B cell (primary cell): ENCODE data around the gene HEXIM2. TPM values are rescaled to one million over a fixed set of nuclear protein-coding genes. Genes with fewer than 3 reads are reported as not detected.

ENCODE experiments used
- ATAC-seq: fragments of 200-7000 bp; cut with Tn5 transposase; one replicate; pipeline ENCODE4 v1.10.0; 2021; ENCODE audit warnings: low read depth, mild to moderate bottlenecking, moderate number of reproducible peaks, moderate library complexity
- CTCF ChIA-PET: fragments of 350-600 bp; sonication (Branson Sonifier 250); formaldehyde crosslinking; loops from one replicate; lab custom pipeline; 2021; ENCODE audit warnings: antibody characterized with exemption, inconsistent platforms; lab: Charles Lee
- POLR2A ChIA-PET: fragments of 350-600 bp; sonication (Branson Sonifier 250); formaldehyde crosslinking; loops from one replicate; lab custom pipeline; 2021; ENCODE audit warnings: antibody characterized with exemption; lab: Charles Lee
- DNase-seq: peaks from one replicate; pipeline ENCODE4 v3.0.0; 2013
- H2AFZ ChIP-seq: 2 replicates; pipeline ENCODE4 v1.6.1; 2012; ENCODE audit warnings: mild to moderate bottlenecking, low read depth, low read length; ENCODE audit not compliant: insufficient read depth, poor library complexity, severe bottlenecking
- H3K27ac ChIP-seq, 2 donors: 1 replicate in 1 of 2; 2 replicates in 1 of 2; pipeline ENCODE4 v1.5.1; 2012 to 2013; ENCODE audit warnings: low read length in 2 of 2, mild to moderate bottlenecking in 2 of 2, moderate library complexity in 1 of 2
- H3K27me3 ChIP-seq, 4 experiments: fragments of 200-600 bp in 1 of 4; sonication (generic) in 1 of 4; replicated peaks in 1 of 4; 1 replicate in 2 of 4; 2 replicates in 2 of 4; pipeline versions ENCODE4 v1.6.1 to v1.7.0; 2013 to 2016; ENCODE audit warnings: low read length in 3 of 4, mild to moderate bottlenecking in 2 of 4, mixed read lengths in 1 of 4, moderate library complexity in 1 of 4; ENCODE audit not compliant: insufficient read depth in 4 of 4, control insufficient read depth in 3 of 4; ENCODE audit errors: control extremely low read depth in 1 of 4
- H3K36me3 ChIP-seq, 2 experiments: replicated peaks in 1 of 2; 1 replicate in 1 of 2; 2 replicates in 1 of 2; pipeline versions ENCODE4 v1.6.1 to v1.7.1; 2013; ENCODE audit warnings: low read length in 1 of 2; ENCODE audit not compliant: insufficient read depth in 2 of 2, control insufficient read depth in 1 of 2; ENCODE audit errors: control extremely low read depth in 1 of 2, extremely low read depth in 1 of 2
- H3K4me1 ChIP-seq, 2 donors: fragments of 200-600 bp in 1 of 2; sonication (generic) in 1 of 2; 1 replicate in 1 of 2; 2 replicates in 1 of 2; pipeline versions ENCODE4 v1.5.1 to v1.6.1; 2013 to 2017; ENCODE audit warnings: low read length in 2 of 2; ENCODE audit not compliant: control insufficient read depth in 2 of 2, insufficient read depth in 2 of 2
- H3K4me2 ChIP-seq: replicated peaks from 2 replicates; pipeline ENCODE3; 2012; ENCODE audit warnings: mild to moderate bottlenecking, low read depth, low read length; ENCODE audit not compliant: poor library complexity, severe bottlenecking
- H3K4me3 ChIP-seq, 5 experiments: fragments of 200-600 bp in 1 of 5; sonication (generic) in 1 of 5; 1 replicate in 3 of 5; 2 replicates in 2 of 5; pipeline versions ENCODE4 v1.5.1 to v1.7.0; 2011 to 2016; ENCODE audit warnings: low read length in 4 of 5, mild to moderate bottlenecking in 4 of 5, low read depth in 2 of 5, control low read depth in 1 of 5, moderate library complexity in 1 of 5; ENCODE audit not compliant: insufficient read depth in 1 of 5; ENCODE audit errors: control extremely low read depth in 1 of 5, extremely low read depth in 1 of 5
- H3K79me2 ChIP-seq: fragments of 200-600 bp; sonication (generic); one replicate; pipeline ENCODE4 v1.6.0; 2016; ENCODE audit warnings: low read length; ENCODE audit not compliant: control insufficient read depth, insufficient read depth
- H3K9ac ChIP-seq: fragments of 200-600 bp; sonication (generic); 2 replicates; pipeline ENCODE4 v1.6.1; 2017; ENCODE audit warnings: mild to moderate bottlenecking, low read length, moderate library complexity
- H3K9me3 ChIP-seq, 3 donors: one replicate each; pipeline versions ENCODE4 v1.6.1 to v1.7.1; 2013; ENCODE audit warnings: low read length in 2 of 3; ENCODE audit not compliant: control insufficient read depth in 2 of 3, insufficient read depth in 1 of 3; ENCODE audit errors: control extremely low read depth in 1 of 3
- H4K20me1 ChIP-seq: 2 replicates; pipeline ENCODE4 v1.6.0; 2012; ENCODE audit warnings: mild to moderate bottlenecking, low read length; ENCODE audit not compliant: insufficient read depth, control insufficient read depth, poor library complexity, severe bottlenecking
- H3K27ac Mint-ChIP-seq: one replicate; pipeline ENCODE4 v1.8.0; 2021; ENCODE audit warnings: mixed read lengths
- H3K27me3 Mint-ChIP-seq: one replicate; pipeline ENCODE4 v1.8.0; 2021; ENCODE audit warnings: mixed read lengths
- H3K4me1 Mint-ChIP-seq: one replicate; pipeline ENCODE4 v1.8.0; 2021; ENCODE audit warnings: mixed read lengths
- H3K4me3 Mint-ChIP-seq: one replicate; pipeline ENCODE4 v1.8.0; 2021; ENCODE audit warnings: mixed read lengths
- H3K9me3 Mint-ChIP-seq: one replicate; pipeline ENCODE4 v1.8.0; 2022; ENCODE audit warnings: mixed read lengths; ENCODE audit not compliant: insufficient read depth
- EZH2 ChIP-seq: IDR thresholded peaks from 2 replicates; pipeline ENCODE4 v1.6.1; 2012; ENCODE audit warnings: borderline replicate concordance, low read depth, mild to moderate bottlenecking, moderate library complexity, low read length; ENCODE audit not compliant: insufficient read depth, poor library complexity, severe bottlenecking
- WGBS: methylation state at CpG from one replicate; pipeline ENCODE4 v1.1.5; 2013; ENCODE audit warnings: missing lambda C conversion rate; ENCODE audit not compliant: insufficient coverage; 5-methylcytosine and 5-hydroxymethylcytosine counted together
- intact Hi-C: fragments of 100-400 bp; cut with micrococcal nuclease; formaldehyde crosslinking; loops from one replicate; pipeline ENCODE4 v1.10.0; 2022
- polyA plus RNA-seq: library from polyadenylated mRNA; depleted of rRNA; stranded (reverse); fragments of >200 nt; gene quantifications from 2 replicates; pipeline ENCODE4 v1.2.3, GENCODE V29; 2012
- total RNA-seq, 2 donors: library from RNA; stranded (reverse); fragments of 120-200 nt in 1 of 2; gene quantifications; 1 replicate in 1 of 2; 2 replicates in 1 of 2; pipeline versions ENCODE4 v1.2.3 to v1.2.4, GENCODE V29; 2013 to 2022
- TF ChIP-seq, protein P1 (sequence below): fragments of 200-600 bp; IDR thresholded peaks from one replicate; pipeline ENCODE4 v1.8.0; 2022; ENCODE audit warnings: antibody characterized with exemption, mild to moderate bottlenecking

HEXIM2 gene
- total and polyA plus RNA-seq, 2 donors (not counting 1 experiment from before 2014, with no cell fraction given): 3.7 to 10.0 TPM

DNA sequence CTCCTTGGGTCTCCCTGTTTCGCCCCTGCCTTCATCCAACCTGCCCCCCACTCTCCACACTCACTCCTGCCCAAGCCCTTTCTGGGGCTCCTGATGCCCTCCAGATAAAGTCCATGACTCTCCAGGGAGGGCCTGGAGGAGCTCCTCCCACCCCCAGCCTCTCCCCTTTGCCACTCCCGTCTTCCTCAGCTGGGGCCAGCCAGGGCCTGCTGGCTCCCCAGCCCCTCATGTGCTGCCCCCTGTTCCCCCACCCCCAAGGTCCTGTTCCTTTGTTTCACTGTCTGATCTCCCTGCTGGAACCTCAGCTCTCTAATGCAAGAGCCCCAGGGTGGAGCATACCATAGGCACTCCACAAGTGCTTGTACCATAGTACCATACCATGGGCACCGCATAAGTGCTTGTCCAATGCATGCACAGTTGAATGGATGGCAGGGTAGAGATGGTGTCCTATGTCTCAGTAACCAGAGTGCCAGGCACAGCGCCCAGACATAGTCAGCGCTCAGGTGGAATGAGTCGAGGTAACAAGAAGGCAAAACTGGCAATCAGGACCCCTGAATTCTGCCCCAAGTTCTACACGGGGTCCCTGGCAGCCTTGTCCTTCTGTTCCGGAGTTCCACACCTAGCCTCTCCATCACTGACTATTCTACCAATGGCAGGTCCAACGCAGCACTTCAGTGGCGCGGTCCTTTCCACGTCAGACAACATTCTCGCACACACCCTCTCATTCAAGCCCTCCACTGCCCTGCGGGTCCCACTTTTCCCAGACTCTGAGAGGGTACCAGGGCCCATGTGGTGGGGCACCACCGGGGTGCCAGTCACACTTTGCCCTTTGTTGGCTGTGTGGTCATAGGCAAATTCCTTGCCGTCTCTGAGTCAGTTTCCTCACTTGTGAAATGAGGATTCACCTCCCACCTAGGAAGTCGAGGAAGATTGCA lies 30.7 kb upstream of the HEXIM2 start:
- H3K79me2 ChIP-seq: peaks cover 9% of the 10 kb centered on the region
- H3K4me2 ChIP-seq: peak overlapping the region; percentile 95

More for the DNA sequence above, 30.7 kb upstream of the HEXIM2 start:
- ATAC-seq (no peak), DNase-seq (no peak)
- ChIA-PET CTCF (interaction anchor here (0.7 to 10.2 kb wide), 5 partner anchors 20 to 952 kb away, joined by 3 to 242 read pairs (median 4); partner anchors contain the start of gene HEXIM1), POLR2A (no interaction called here)
- no peaks in the 10 kb centered on the region for H4K20me1 ChIP-seq
- H3K27ac ChIP-seq: no peak overlapping the region
- WGBS: 82% methylated on average over 15 of the region's 17 CpGs
- H3K9me3 ChIP-seq: no peaks in the 10 kb centered on the region
- H3K4me1 ChIP-seq: peaks cover 8 to 11% of the 10 kb centered on the region in 2 donors
- Mint-ChIP-seq H3K27me3 (peaks cover 4% of the 10 kb centered on the region), H3K27ac (peak overlapping the region; percentile 37), H3K4me1 (peaks cover 13% of the 10 kb centered on the region), H3K9me3 (no peaks in the 10 kb centered on the region), H3K4me3 (peak overlapping the region; percentile 97)
- H2AFZ ChIP-seq: no peak overlapping the region
- peaks cover 0 to 10% (median 2%) of the 10 kb centered on the region in 4 experiments for H3K27me3 ChIP-seq
- H3K36me3 ChIP-seq: no peaks in the 10 kb centered on the region
- TF ChIP-seq, protein P1, sequence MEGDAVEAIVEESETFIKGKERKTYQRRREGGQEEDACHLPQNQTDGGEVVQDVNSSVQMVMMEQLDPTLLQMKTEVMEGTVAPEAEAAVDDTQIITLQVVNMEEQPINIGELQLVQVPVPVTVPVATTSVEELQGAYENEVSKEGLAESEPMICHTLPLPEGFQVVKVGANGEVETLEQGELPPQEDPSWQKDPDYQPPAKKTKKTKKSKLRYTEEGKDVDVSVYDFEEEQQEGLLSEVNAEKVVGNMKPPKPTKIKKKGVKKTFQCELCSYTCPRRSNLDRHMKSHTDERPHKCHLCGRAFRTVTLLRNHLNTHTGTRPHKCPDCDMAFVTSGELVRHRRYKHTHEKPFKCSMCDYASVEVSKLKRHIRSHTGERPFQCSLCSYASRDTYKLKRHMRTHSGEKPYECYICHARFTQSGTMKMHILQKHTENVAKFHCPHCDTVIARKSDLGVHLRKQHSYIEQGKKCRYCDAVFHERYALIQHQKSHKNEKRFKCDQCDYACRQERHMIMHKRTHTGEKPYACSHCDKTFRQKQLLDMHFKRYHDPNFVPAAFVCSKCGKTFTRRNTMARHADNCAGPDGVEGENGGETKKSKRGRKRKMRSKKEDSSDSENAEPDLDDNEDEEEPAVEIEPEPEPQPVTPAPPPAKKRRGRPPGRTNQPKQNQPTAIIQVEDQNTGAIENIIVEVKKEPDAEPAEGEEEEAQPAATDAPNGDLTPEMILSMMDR: no peak
- no peak for TF ChIP-seq EZH2
- no peak overlapping the region for H3K9ac ChIP-seq
- intact Hi-C loops: no loop called here
- H3K4me3 ChIP-seq: no peak overlapping the region
